ENCODE results near the gene METAP1.

GRCh38 chr4:98987720-98988119 is 7.8 kb upstream of the METAP1 start:
- no peak for TF ChIP-seq CTCF (conservative IDR thresholded peaks at IDR 0.05; ENCODE audit: low read length)
- no peak for TF ChIP-seq EZH2phosphoT487 (IDR thresholded peaks at IDR 0.05; ENCODE audit: borderline replicate concordance, low read depth, low read length)

Measured in OCI-LY7 (cell line).